Kidney epithelial cell (primary cell): ENCODE results near the gene COL5A2. TPM values are rescaled to one million over a fixed set of nuclear protein-coding genes. Genes with fewer than 3 reads are reported as not detected.
A peak's percentile ranks its signal among the peaks of the same experiment; 100 is the strongest.

Source experiments
- DNase-seq: peaks from one replicate; pipeline ENCODE4 v3.0.0-alpha.2; 2010; ENCODE audit warnings: low read depth
- H3K27me3 ChIP-seq: 2 replicates; pipeline ENCODE4 v1.6.0; 2011; ENCODE audit warnings: low read length; ENCODE audit not compliant: control insufficient read depth, insufficient read depth
- H3K36me3 ChIP-seq: 2 replicates; pipeline ENCODE4 v1.5.1; 2011; ENCODE audit warnings: low read length; ENCODE audit not compliant: control insufficient read depth, insufficient read depth
- H3K4me3 ChIP-seq: 2 replicates; pipeline ENCODE4 v1.5.1; 2011; ENCODE audit warnings: low read depth, mild to moderate bottlenecking, control low read depth, low read length
- total RNA-seq: library from RNA; depleted of rRNA; stranded (reverse); fragments of >200 nt; gene quantifications from 2 replicates; pipeline ENCODE4 v1.2.3, GENCODE V29; 2015
- TF ChIP-seq, protein P1 (sequence below): IDR thresholded peaks from 2 replicates; pipeline ENCODE4 v1.5.1; 2011; ENCODE audit warnings: mild to moderate bottlenecking, moderate library complexity, low read length, control low read depth, inconsistent platforms; ENCODE audit not compliant: insufficient read depth, poor library complexity, severe bottlenecking

COL5A2 gene
- total RNA-seq, 1 donor from 2014 or later = 27.1 TPM

DNA sequence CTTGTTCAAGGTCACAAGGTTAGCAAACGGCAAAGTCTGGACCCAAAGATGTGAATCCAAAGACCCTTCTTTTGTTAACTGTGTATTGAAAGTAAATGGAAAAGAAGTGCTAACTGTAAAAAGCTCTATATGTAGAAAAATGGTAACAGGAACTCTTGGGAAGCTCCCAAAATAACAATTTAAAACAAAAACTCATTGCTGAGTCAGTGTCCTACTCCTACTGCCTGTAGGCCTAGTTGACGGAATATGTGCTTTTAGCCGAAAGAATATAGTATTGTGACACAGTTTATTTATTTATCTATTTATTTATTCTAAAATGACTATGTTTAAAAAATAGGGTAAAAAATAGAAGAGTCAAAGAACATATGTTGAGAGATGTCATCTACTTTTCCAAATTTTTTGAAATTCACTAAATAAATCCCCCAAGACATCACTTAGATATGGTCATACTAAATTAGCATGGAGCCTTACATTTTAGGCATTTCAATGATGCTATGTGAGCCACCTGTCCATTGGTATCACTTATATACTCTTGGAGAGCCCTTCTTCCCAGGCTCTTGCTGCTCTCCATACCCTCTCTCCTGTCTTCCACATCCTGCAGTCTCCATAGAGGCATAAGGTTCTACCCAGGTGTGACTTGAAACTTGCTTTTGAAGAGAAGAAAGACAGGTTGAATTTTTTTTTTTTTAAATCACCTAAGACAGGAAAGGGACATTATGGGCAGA lies 13.7 kb downstream of the COL5A2 start:
- TF ChIP-seq, protein P1, sequence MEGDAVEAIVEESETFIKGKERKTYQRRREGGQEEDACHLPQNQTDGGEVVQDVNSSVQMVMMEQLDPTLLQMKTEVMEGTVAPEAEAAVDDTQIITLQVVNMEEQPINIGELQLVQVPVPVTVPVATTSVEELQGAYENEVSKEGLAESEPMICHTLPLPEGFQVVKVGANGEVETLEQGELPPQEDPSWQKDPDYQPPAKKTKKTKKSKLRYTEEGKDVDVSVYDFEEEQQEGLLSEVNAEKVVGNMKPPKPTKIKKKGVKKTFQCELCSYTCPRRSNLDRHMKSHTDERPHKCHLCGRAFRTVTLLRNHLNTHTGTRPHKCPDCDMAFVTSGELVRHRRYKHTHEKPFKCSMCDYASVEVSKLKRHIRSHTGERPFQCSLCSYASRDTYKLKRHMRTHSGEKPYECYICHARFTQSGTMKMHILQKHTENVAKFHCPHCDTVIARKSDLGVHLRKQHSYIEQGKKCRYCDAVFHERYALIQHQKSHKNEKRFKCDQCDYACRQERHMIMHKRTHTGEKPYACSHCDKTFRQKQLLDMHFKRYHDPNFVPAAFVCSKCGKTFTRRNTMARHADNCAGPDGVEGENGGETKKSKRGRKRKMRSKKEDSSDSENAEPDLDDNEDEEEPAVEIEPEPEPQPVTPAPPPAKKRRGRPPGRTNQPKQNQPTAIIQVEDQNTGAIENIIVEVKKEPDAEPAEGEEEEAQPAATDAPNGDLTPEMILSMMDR = no peak
- Histone ChIP-seq H3K4me3 (no peak overlapping the region), H3K36me3 (no peaks in the 10 kb centered on the region), H3K27me3 (no peaks in the 10 kb centered on the region)
- no peak for DNase-seq

DNA sequence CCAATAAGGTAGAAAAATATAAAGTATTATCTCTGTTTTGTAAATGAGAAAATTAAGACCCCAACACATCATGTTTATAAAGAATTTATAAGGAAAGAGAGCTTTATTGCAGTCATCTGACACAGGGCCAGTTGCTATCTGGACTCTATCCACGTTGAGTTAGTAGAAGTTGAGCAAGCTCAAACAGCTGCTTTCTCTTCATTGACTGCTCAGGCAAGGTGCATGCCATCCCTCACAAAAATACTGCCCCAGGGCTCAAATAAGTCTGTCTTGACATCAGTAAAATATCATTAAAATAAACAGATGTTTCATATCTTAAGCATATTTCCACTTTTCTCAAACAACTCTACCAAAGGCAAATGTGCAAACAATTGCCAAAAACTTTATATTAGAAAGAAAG lies 14.8 kb downstream of the COL5A2 start:
- Histone ChIP-seq H3K4me3 (no peak overlapping the region), H3K27me3 (no peaks in the 10 kb centered on the region), H3K36me3 (no peaks in the 10 kb centered on the region)
- TF ChIP-seq, protein P1 = no peak
- no peak for DNase-seq

GRCh38 chr2:189163889-189164288 lies 15.7 kb downstream of the COL5A2 start:
- TF ChIP-seq, protein P1 = no peak
- H3K4me3 ChIP-seq = no peak overlapping the region
- peak; percentile 21 for DNase-seq
- no peaks in the 10 kb centered on the region for H3K27me3 ChIP-seq
- no peaks in the 10 kb centered on the region for H3K36me3 ChIP-seq

DNA sequence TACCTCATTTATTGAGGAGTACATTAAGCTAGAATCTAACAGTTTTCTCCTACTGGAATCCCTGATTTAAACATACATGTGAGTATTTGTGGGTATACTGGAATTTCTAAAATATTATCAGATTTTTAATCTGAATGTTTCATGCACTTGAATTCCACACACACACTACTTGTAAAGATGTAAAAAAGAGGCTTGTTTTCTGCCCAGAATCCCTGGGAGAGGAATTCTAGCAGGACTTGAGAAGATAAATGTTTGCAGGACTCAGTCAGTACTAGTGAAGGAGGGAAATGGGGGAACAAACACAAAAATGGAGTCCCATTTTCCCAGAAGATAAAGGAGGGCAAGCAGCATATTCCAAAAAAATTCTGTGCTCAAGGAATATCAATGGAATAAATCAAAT lies 17.0 kb downstream of the COL5A2 start:
- Histone ChIP-seq H3K4me3 (no peak overlapping the region), H3K27me3 (no peaks in the 10 kb centered on the region), H3K36me3 (no peaks in the 10 kb centered on the region)
- DNase-seq = no peak
- TF ChIP-seq, protein P1 = no peak

GRCh38 chr2:189161894-189162293 lies 17.7 kb downstream of the COL5A2 start:
- TF ChIP-seq, protein P1 = no peak
- H3K4me3 ChIP-seq = no peak overlapping the region
- no peak for DNase-seq
- no peaks in the 10 kb centered on the region for H3K36me3 ChIP-seq
- no peaks in the 10 kb centered on the region for H3K27me3 ChIP-seq

- H3K27me3 ChIP-seq = no peaks in the 10 kb centered on the region
- TF ChIP-seq, protein P1 = no peak
- no peak for DNase-seq
- H3K4me3 ChIP-seq = no peak overlapping the region
- H3K36me3 ChIP-seq = no peaks in the 10 kb centered on the region
Measured at GRCh38 chr2:189159717-189160116, 19.8 kb downstream of the COL5A2 start.
